Coronary artery (tissue), 2 donors: ENCODE data around the gene CCDC182.
A peak's percentile ranks its signal among the peaks of the same experiment; 100 is the strongest.

Source experiments
- DNase-seq: peaks from one replicate; pipeline ENCODE4 v3.0.0-alpha.2; 2017; ENCODE audit warnings: low spot score
- H3K27ac ChIP-seq, 2 donors: fragments of 200-600 bp; sonication (generic); one replicate each; pipeline ENCODE4 v1.5.1; 2016 to 2019
- H3K4me3 ChIP-seq: fragments of 200-600 bp; sonication (generic); 2 replicates; pipeline ENCODE4 v1.5.1; 2016; ENCODE audit warnings: mild to moderate bottlenecking, moderate library complexity
- TF ChIP-seq, protein P1 (sequence below): fragments of 200-600 bp; sonication (generic); IDR thresholded peaks from one replicate; pipeline ENCODE4 v1.5.1; 2019; ENCODE audit warnings: antibody characterized with exemption

The CCDC182 gene

DNA sequence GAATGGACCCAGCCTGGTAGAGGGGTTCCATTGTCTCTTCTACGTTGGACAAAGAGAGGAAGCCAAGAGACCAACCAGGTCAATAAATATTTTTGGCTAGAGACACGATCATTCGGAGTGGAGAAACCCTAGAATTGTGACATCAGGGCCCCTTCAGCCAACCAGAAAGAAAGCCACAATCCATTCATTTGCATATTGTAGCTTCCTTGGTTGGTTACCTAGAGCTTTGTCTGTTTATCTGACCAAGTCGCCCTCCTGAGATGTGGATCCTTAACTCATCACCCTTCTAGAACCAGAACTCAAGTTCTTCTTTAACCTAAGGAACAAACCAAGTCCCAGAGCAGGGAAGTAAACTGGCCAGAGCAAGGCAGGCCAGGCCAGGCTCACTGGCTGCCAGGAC is at the start of gene CCDC182:
Gene CCDC182, minus strand, starts transcription at position 58 of the 400 bp plus-strand sequence. Its CDS starts 27 bp downstream, at position 31.
- TF ChIP-seq, protein P1, sequence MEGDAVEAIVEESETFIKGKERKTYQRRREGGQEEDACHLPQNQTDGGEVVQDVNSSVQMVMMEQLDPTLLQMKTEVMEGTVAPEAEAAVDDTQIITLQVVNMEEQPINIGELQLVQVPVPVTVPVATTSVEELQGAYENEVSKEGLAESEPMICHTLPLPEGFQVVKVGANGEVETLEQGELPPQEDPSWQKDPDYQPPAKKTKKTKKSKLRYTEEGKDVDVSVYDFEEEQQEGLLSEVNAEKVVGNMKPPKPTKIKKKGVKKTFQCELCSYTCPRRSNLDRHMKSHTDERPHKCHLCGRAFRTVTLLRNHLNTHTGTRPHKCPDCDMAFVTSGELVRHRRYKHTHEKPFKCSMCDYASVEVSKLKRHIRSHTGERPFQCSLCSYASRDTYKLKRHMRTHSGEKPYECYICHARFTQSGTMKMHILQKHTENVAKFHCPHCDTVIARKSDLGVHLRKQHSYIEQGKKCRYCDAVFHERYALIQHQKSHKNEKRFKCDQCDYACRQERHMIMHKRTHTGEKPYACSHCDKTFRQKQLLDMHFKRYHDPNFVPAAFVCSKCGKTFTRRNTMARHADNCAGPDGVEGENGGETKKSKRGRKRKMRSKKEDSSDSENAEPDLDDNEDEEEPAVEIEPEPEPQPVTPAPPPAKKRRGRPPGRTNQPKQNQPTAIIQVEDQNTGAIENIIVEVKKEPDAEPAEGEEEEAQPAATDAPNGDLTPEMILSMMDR: no peak
- Histone ChIP-seq H3K27ac (no peak within 1 kb of the TSS), H3K4me3 (no peak within 1 kb of the TSS)
- no peak for DNase-seq

DNA sequence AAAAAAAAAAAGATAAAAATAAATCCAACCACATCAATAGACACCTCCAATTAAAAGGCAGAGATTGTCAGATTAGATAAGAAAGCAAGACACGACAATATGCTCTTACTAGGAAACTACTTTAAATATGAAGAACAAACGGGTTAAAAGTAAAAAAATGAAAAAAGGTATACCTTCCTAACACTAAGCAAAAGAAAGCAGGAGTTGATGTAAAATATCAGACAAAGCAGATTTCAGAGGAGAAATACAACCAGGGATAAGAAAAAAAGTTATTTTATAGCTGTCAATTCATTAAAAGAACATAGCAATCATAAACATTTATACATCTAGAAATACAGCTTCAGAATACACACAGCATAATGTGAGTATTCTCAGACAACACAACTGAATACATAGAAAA is 49.7 kb upstream of the CCDC182 start:
- Histone ChIP-seq H3K27ac (no peak overlapping the region), H3K4me3 (no peak overlapping the region)
- TF ChIP-seq, protein P1: no peak
- DNase-seq: no peak

DNA sequence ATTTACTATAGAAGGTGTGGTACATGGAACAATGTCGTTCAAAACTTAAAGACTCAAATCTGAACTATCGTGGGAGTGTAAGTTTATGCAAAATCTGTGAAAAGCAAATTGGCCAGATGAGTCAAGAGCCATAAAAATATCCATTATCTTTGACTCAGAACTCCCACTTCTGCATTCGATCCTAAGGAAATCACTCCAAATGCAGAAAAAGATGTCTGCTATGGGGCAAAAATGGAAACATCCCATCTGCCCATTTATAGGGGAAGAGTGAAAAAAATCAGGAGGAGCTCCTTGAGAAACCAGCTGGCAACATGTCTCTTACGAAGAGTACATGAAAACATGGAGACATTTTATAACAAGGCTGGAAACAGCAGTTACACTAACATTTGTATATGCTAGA is 43.6 kb upstream of the CCDC182 start:
- Histone ChIP-seq H3K27ac (no peak overlapping the region), H3K4me3 (no peak overlapping the region)
- TF ChIP-seq, protein P1: no peak
- no peak for DNase-seq

DNA sequence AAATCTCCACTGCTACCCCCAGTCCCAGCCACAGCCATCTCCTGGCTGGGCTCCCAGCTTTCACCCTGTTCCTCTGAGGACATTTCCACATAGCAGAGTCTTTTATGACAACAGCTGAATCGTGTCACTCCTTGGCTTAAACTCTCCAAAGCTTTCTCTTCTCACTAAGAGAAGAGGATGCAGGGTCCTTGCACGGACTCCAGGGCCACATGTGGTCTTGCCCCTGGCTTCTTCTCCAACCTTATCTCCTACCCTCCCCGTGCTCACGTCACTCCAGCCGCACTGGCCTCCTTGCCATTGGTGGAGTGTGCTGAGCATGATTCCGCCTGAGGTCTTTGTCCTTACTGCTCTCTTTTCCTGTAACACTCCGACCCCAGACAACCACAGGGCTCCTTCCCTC is 39.9 kb upstream of the CCDC182 start:
- TF ChIP-seq, protein P1: no peak
- no peak overlapping the region for H3K4me3 ChIP-seq
- no peak overlapping the region for H3K27ac ChIP-seq
- no peak for DNase-seq

DNA sequence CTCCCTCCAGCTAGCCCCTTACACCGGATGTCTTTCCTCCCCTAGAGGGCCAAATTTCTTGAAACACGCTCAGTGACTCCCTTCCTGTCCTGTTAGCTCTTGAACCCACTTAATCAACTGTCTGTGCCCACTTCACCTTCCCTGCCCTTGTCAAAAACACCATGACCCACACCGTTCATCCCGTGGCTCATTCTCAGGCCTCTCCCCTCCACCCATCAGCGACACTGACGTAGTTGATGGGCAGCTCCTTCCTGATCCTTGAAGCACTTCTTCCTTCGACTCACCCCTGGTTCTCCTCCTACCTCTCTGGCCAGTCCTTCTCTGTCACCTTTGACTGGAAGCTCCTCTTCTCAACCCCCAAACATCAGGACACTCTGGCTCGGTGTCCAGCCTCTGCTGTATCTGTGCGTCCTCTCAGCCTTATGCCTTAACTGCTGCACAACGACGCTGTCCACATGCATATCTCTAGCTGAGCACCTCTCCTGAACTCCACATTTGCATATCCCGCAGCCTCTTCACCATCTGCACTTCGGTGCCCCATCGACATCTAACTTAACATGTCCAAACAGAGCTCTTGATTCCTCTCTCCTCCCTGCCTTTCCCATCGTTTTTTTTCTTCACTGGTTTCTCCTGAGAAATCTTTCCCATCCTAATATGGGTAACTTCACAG is 39.3 kb upstream of the CCDC182 start:
- TF ChIP-seq, protein P1: no peak
- Histone ChIP-seq H3K27ac (no peak overlapping the region), H3K4me3 (no peak overlapping the region)
- no peak for DNase-seq

DNA sequence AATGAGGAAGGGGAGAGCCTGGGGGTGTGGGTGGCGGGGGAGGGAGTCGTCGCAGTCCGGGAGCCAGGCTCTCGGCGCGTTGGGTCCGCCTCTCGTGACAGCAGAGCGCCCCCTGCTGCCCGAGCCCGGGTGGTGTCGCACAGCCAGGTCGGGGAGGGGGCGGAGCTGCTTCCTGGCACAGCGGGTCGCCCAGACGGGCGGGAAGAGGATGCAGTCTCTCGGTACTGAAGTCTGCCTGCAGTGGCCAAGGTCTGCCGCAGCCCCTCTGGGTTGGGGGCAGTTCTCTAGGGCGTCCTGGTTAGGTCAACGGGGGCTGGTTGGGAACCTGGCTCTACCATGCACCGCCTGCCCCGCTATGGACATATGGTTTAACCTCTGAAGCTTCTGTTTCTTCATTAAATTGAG is 38.2 kb upstream of the CCDC182 start:
- no peak overlapping the region for H3K27ac ChIP-seq
- DNase-seq: no peak
- peak overlapping the region; percentile 49 for H3K4me3 ChIP-seq
- TF ChIP-seq, protein P1: peak; percentile 64

DNA sequence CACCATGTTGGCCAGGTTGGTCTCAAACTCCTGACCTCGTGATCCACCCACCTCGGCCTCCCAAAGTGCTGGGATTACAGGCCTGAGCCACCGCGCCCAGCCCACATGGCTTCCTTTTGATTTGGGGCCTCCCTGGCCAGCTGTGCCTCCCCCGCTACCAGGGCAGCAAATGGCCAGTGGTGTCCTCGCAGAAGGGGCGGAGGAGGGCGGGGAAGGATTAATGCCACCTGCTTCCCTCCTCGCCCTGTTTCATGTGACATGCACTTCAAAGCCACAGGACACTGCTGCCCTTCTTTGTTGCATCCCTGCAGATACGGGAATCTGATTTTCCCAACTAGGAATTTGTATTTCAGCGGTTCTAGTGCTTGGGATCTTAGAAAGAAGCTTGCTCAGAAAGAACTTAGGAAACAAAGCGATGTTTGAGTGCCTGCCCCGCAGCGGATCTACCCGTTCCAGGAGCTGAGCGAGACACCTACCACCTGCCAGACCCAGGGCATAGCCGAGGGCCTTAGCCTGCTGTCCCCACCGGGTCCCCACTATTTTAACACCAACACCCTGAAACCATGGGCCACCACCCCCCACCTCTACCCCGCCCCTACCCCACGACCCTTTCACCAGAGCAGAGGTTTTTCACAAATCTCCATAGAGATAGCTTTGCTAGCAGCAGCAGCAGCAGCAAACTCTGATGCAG is 37.7 kb upstream of the CCDC182 start:
- H3K27ac ChIP-seq: no peak overlapping the region
- TF ChIP-seq, protein P1: no peak
- H3K4me3 ChIP-seq: peak overlapping the region; percentile 49
- no peak for DNase-seq
